ENCODE results near the gene ZMAT5. TPM values are rescaled to one million over a fixed set of nuclear protein-coding genes. Genes with fewer than 3 reads are reported as not detected.

Gene ZMAT5
- total RNA-seq, 2 experiments from 2014 or later: 18.3 to 24.3 TPM

- CTCF ChIA-PET: no interaction called here
- Mint-ChIP-seq H3K27me3 (no peaks in the 10 kb centered on the region), H3K4me3 (no peak overlapping the region), H3K36me3 (peaks cover 24% of the 10 kb centered on the region), H3K9me3 (ENCODE audit: low read depth) (no peaks in the 10 kb centered on the region), H3K4me1 (peaks cover 24% of the 10 kb centered on the region), H3K27ac (no peak overlapping the region)
- DNase-seq (no peak), ATAC-seq (no peak)
Measured at GRCh38 chr22:29799217-29799680, 32.4 kb upstream of the ZMAT5 start.

- no peak for DNase-seq
- peaks cover 24% of the 10 kb centered on the region for H3K4me1 Mint-ChIP-seq
- H3K9me3 Mint-ChIP-seq (ENCODE audit: low read depth): no peaks in the 10 kb centered on the region
- no peak overlapping the region for H3K4me3 Mint-ChIP-seq
- peak overlapping the region; percentile 2 for H3K27ac Mint-ChIP-seq
- H3K36me3 Mint-ChIP-seq: peaks cover 24% of the 10 kb centered on the region
- CTCF ChIA-PET: interaction anchor here (1.0 kb wide), 1 partner anchor 206 kb away, joined by 3 read pairs; no protein-coding TSS in a partner anchor
- no peak for ATAC-seq
- H3K27me3 Mint-ChIP-seq: no peaks in the 10 kb centered on the region
Measured at GRCh38 chr22:29798801-29799200, 32.0 kb upstream of the ZMAT5 start.

GRCh38 chr22:29798318-29798717 lies 31.5 kb upstream of the ZMAT5 start:
- DNase-seq (no peak), ATAC-seq (no peak)
- Mint-ChIP-seq H3K4me3 (no peak overlapping the region), H3K9me3 (ENCODE audit: low read depth) (no peaks in the 10 kb centered on the region), H3K36me3 (peaks cover 21% of the 10 kb centered on the region), H3K27ac (peak overlapping the region; percentile 31), H3K27me3 (no peaks in the 10 kb centered on the region), H3K4me1 (peaks cover 24% of the 10 kb centered on the region)
- CTCF ChIA-PET: interaction anchor here (1.0 kb wide), 1 partner anchor 207 kb away, joined by 3 read pairs; no protein-coding TSS in a partner anchor

- ATAC-seq (peak; percentile 57), DNase-seq (peak; percentile 44)
- Mint-ChIP-seq H3K27me3 (no peaks in the 10 kb centered on the region), H3K27ac (peak overlapping the region; percentile 33), H3K9me3 (ENCODE audit: low read depth) (no peaks in the 10 kb centered on the region), H3K4me3 (no peak overlapping the region), H3K4me1 (peaks cover 24% of the 10 kb centered on the region), H3K36me3 (peaks cover 23% of the 10 kb centered on the region)
- CTCF ChIA-PET: no interaction called here
Measured at GRCh38 chr22:29797351-29797750, 30.5 kb upstream of the ZMAT5 start.

GRCh38 chr22:29795663-29796062 lies 28.9 kb upstream of the ZMAT5 start:
- ATAC-seq (no peak), DNase-seq (no peak)
- peaks cover 24% of the 10 kb centered on the region for H3K4me1 Mint-ChIP-seq
- peaks cover 21% of the 10 kb centered on the region for H3K36me3 Mint-ChIP-seq
- H3K4me3 Mint-ChIP-seq: no peak overlapping the region
- no peaks in the 10 kb centered on the region for H3K9me3 Mint-ChIP-seq (ENCODE audit: low read depth)
- no peaks in the 10 kb centered on the region for H3K27me3 Mint-ChIP-seq
- H3K27ac Mint-ChIP-seq: no peak overlapping the region
- CTCF ChIA-PET: interaction anchor here (0.9 kb wide), 1 partner anchor 207 kb away, joined by 3 read pairs; no protein-coding TSS in a partner anchor

GRCh38 chr22:29793396-29793795 lies 26.6 kb upstream of the ZMAT5 start:
- no peak overlapping the region for H3K27ac Mint-ChIP-seq
- H3K27me3 Mint-ChIP-seq: no peaks in the 10 kb centered on the region
- no peak for DNase-seq
- H3K9me3 Mint-ChIP-seq (ENCODE audit: low read depth): no peaks in the 10 kb centered on the region
- peaks cover 19% of the 10 kb centered on the region for H3K36me3 Mint-ChIP-seq
- H3K4me3 Mint-ChIP-seq: no peak overlapping the region
- H3K4me1 Mint-ChIP-seq: peaks cover 12% of the 10 kb centered on the region
- ATAC-seq: no peak
- CTCF ChIA-PET: no interaction called here

GRCh38 chr22:29790061-29790460 lies 23.3 kb upstream of the ZMAT5 start:
- Mint-ChIP-seq H3K27ac (no peak overlapping the region), H3K27me3 (no peaks in the 10 kb centered on the region), H3K4me1 (no peaks in the 10 kb centered on the region), H3K4me3 (no peak overlapping the region), H3K36me3 (peaks cover 11% of the 10 kb centered on the region), H3K9me3 (ENCODE audit: low read depth) (no peaks in the 10 kb centered on the region)
- no peak for ATAC-seq
- no peak for DNase-seq
- CTCF ChIA-PET: interaction anchor here (0.9 kb wide), 1 partner anchor 100 kb away, joined by 3 read pairs; no protein-coding TSS in a partner anchor

- no peaks in the 10 kb centered on the region for H3K27me3 Mint-ChIP-seq
- CTCF ChIA-PET: interaction anchor here (1.0 kb wide), 1 partner anchor 217 kb away, joined by 3 read pairs; no protein-coding TSS in a partner anchor
- no peaks in the 10 kb centered on the region for H3K4me1 Mint-ChIP-seq
- no peak overlapping the region for H3K4me3 Mint-ChIP-seq
- no peak overlapping the region for H3K27ac Mint-ChIP-seq
- peaks cover 9% of the 10 kb centered on the region for H3K36me3 Mint-ChIP-seq
- DNase-seq (no peak), ATAC-seq (no peak)
- no peaks in the 10 kb centered on the region for H3K9me3 Mint-ChIP-seq (ENCODE audit: low read depth)
Measured at GRCh38 chr22:29788339-29789279, 21.8 kb upstream of the ZMAT5 start.

GRCh38 chr22:29787371-29787980 lies 20.7 kb upstream of the ZMAT5 start:
- H3K27me3 Mint-ChIP-seq: no peaks in the 10 kb centered on the region
- no peak overlapping the region for H3K27ac Mint-ChIP-seq
- ATAC-seq (no peak), DNase-seq (no peak)
- no peaks in the 10 kb centered on the region for H3K9me3 Mint-ChIP-seq (ENCODE audit: low read depth)
- H3K4me1 Mint-ChIP-seq: no peaks in the 10 kb centered on the region
- CTCF ChIA-PET: no interaction called here
- H3K36me3 Mint-ChIP-seq: peaks cover 7% of the 10 kb centered on the region
- H3K4me3 Mint-ChIP-seq: no peak overlapping the region

GRCh38 chr22:29786031-29786430 lies 19.2 kb upstream of the ZMAT5 start:
- Mint-ChIP-seq H3K4me3 (no peak overlapping the region), H3K27ac (no peak overlapping the region), H3K4me1 (no peaks in the 10 kb centered on the region), H3K36me3 (peaks cover 7% of the 10 kb centered on the region), H3K27me3 (no peaks in the 10 kb centered on the region), H3K9me3 (ENCODE audit: low read depth) (no peaks in the 10 kb centered on the region)
- CTCF ChIA-PET: no interaction called here
- DNase-seq: no peak
- no peak for ATAC-seq

GRCh38 chr22:29784451-29785361 lies 17.9 kb upstream of the ZMAT5 start:
- Mint-ChIP-seq H3K4me3 (no peak overlapping the region), H3K9me3 (ENCODE audit: low read depth) (no peaks in the 10 kb centered on the region), H3K27ac (peak overlapping the region; percentile 4), H3K27me3 (no peaks in the 10 kb centered on the region), H3K4me1 (no peaks in the 10 kb centered on the region), H3K36me3 (peaks cover 2% of the 10 kb centered on the region)
- ATAC-seq (no peak), DNase-seq (no peak)
- CTCF ChIA-PET: no interaction called here

GRCh38 chr22:29782061-29782845 lies 15.4 kb upstream of the ZMAT5 start:
- DNase-seq (no peak), ATAC-seq (no peak)
- Mint-ChIP-seq H3K4me1 (no peaks in the 10 kb centered on the region), H3K36me3 (no peaks in the 10 kb centered on the region), H3K9me3 (ENCODE audit: low read depth) (no peaks in the 10 kb centered on the region), H3K27ac (no peak overlapping the region), H3K4me3 (no peak overlapping the region), H3K27me3 (no peaks in the 10 kb centered on the region)
- CTCF ChIA-PET: interaction anchor here (0.5 kb wide), 1 partner anchor 791 kb away, joined by 3 read pairs; no protein-coding TSS in a partner anchor
